Neutrophil (primary cell): Measurements from ENCODE around the gene PCDH19.

ENCODE experiments used
- H3K27ac ChIP-seq: fragments of 200-600 bp; sonication (generic); 2 replicates; pipeline ENCODE4 v1.5.1; 2016; ENCODE audit warnings: mild to moderate bottlenecking, moderate library complexity
- H3K27me3 ChIP-seq: fragments of 200-600 bp; sonication (generic); 2 replicates; pipeline ENCODE4 v1.6.0; 2016; ENCODE audit warnings: mild to moderate bottlenecking
- H3K36me3 ChIP-seq: fragments of 200-600 bp; sonication (generic); 2 replicates; pipeline ENCODE4 v1.5.1; 2017
- H3K4me1 ChIP-seq, 2 experiments: fragments of 200-600 bp in 1 of 2; sonication (generic) in 1 of 2; 1 replicate in 1 of 2; 2 replicates in 1 of 2; pipeline versions ENCODE4 v1.5.1 to v1.6.1; 2013 to 2016; ENCODE audit warnings: low read depth in 1 of 2, low read length in 1 of 2, mild to moderate bottlenecking in 1 of 2, moderate library complexity in 1 of 2; ENCODE audit not compliant: control insufficient read depth in 1 of 2, insufficient read depth in 1 of 2
- H3K4me3 ChIP-seq, 2 experiments: fragments of 200-600 bp in 1 of 2; sonication (generic) in 1 of 2; 1 replicate in 1 of 2; 2 replicates in 1 of 2; pipeline ENCODE4 v1.5.1; 2013 to 2016; ENCODE audit warnings: low read depth in 1 of 2, low read length in 1 of 2, mild to moderate bottlenecking in 1 of 2, moderate library complexity in 1 of 2
- H3K9me3 ChIP-seq: fragments of 200-600 bp; sonication (generic); 2 replicates; pipeline ENCODE4 v1.5.1; 2016
- TF ChIP-seq, protein P1 (sequence below): fragments of 200-600 bp; sonication (generic); IDR thresholded peaks from 2 replicates; pipeline ENCODE4 v1.5.1; 2016; ENCODE audit warnings: antibody characterized with exemption

The PCDH19 gene

DNA sequence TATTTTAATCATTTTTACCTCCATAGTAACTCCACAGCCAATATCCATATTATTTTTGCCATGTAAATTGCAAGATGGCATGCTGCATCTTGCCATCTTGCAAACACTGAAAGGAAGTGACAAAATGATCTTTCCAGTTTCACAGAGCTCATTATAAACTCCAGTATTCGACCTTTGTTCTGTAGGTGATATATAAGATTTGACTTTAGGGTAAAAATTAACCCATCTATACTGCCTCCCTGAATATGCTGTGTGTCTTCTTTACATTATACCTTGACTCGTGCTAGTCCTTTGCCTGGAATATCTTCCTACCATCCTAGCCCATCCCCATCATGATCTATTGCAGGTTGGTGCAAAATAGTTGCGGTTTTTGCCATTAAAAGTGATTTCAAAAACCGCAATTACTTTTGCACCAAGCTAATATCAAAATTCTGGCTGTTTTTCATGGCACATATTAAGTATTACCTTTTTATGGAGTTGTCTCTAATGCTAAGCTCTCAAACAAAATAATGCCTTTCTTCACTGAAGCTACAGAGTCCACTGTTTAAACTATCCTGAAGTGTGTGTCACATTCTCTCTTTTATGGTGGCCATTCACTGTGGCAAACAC is 161.1 kb downstream of the PCDH19 start:
- Histone ChIP-seq H3K4me3 (no peak overlapping the region), H3K4me1 (no peaks in the 10 kb centered on the region), H3K27me3 (no peaks in the 10 kb centered on the region), H3K9me3 (no peaks in the 10 kb centered on the region), H3K27ac (no peak overlapping the region), H3K36me3 (no peaks in the 10 kb centered on the region)
- TF ChIP-seq, protein P1, sequence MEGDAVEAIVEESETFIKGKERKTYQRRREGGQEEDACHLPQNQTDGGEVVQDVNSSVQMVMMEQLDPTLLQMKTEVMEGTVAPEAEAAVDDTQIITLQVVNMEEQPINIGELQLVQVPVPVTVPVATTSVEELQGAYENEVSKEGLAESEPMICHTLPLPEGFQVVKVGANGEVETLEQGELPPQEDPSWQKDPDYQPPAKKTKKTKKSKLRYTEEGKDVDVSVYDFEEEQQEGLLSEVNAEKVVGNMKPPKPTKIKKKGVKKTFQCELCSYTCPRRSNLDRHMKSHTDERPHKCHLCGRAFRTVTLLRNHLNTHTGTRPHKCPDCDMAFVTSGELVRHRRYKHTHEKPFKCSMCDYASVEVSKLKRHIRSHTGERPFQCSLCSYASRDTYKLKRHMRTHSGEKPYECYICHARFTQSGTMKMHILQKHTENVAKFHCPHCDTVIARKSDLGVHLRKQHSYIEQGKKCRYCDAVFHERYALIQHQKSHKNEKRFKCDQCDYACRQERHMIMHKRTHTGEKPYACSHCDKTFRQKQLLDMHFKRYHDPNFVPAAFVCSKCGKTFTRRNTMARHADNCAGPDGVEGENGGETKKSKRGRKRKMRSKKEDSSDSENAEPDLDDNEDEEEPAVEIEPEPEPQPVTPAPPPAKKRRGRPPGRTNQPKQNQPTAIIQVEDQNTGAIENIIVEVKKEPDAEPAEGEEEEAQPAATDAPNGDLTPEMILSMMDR = no peak

DNA sequence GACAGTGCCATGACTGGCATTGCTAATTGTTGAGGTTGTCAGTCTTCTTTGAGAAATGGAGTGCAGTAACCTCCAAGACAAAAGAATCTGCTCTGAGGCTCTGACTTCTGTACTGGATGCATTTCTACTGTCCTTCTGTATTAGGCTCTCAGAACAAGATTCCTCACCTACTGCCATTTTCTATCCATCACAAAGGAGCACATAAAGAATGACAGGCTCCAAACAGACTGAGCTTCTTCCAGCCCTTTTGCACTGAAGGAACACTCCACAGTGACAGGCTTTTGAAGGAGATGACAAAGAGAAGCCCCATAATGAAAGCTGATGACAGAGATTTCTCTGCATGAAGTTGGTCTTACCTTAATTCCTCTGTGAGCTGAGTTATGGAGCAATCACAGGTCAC is 162.2 kb downstream of the PCDH19 start:
- H3K4me1 ChIP-seq = no peaks in the 10 kb centered on the region
- H3K36me3 ChIP-seq = no peaks in the 10 kb centered on the region
- no peak overlapping the region for H3K27ac ChIP-seq
- H3K9me3 ChIP-seq = no peaks in the 10 kb centered on the region
- TF ChIP-seq, protein P1 = no peak
- H3K27me3 ChIP-seq = no peaks in the 10 kb centered on the region
- no peak overlapping the region for H3K4me3 ChIP-seq

DNA sequence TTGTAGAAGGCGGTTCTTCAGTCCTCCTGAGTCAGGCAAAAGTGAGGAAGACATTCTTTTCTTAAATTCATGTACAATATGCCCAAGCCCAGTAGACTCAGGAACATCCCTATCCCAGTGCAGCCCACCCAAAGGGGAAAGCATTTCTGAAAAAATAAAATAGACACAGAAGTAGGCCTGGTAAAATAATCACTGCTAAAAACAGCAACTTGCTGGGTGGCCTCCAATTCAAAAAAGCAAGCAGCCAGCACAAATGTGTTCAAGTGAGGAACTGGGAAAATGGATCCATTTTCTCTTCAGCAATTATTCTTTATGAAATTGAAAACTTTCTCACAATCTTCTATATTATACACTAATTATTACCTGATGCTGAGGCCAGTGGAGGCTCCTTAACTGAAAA is 165.4 kb downstream of the PCDH19 start:
- TF ChIP-seq, protein P1 = no peak
- H3K4me1 ChIP-seq = no peaks in the 10 kb centered on the region
- H3K27me3 ChIP-seq = no peaks in the 10 kb centered on the region
- no peak overlapping the region for H3K4me3 ChIP-seq
- no peaks in the 10 kb centered on the region for H3K36me3 ChIP-seq
- no peak overlapping the region for H3K27ac ChIP-seq
- H3K9me3 ChIP-seq = no peaks in the 10 kb centered on the region
